WERI-Rb-1 (cell line): ENCODE results near the gene ACR.
A peak's percentile ranks its signal among the peaks of the same experiment; 100 is the strongest.

Experiments used
- DNase-seq: peaks from one replicate; pipeline ENCODE4 v3.0.0-alpha.2; 2020
- H3K27ac ChIP-seq: fragments of 250-450 bp; sonication (Bioruptor Pico); 2 replicates; pipeline ENCODE4 v1.5.1; 2020; ENCODE audit warnings: mild to moderate bottlenecking, moderate library complexity
- H3K27me3 ChIP-seq: fragments of 250-450 bp; sonication (Bioruptor Pico); 2 replicates; pipeline ENCODE4 v1.5.1; 2021; ENCODE audit warnings: mild to moderate bottlenecking, low read depth, moderate library complexity; ENCODE audit not compliant: insufficient read depth, severe bottlenecking
- H3K36me3 ChIP-seq: fragments of 250-450 bp; sonication (Bioruptor Pico); 2 replicates; pipeline ENCODE4 v1.5.1; 2020; ENCODE audit warnings: mild to moderate bottlenecking, moderate library complexity
- H3K4me3 ChIP-seq: 2 replicates; pipeline ENCODE4 v1.5.1; 2011; ENCODE audit warnings: low read depth, mild to moderate bottlenecking, control low read depth, low read length
- H3K9me3 ChIP-seq: fragments of 250-450 bp; sonication (Bioruptor Pico); 2 replicates; pipeline ENCODE4 v1.5.1; 2021; ENCODE audit warnings: mild to moderate bottlenecking, moderate library complexity; ENCODE audit not compliant: severe bottlenecking
- CTCF ChIP-seq: IDR thresholded peaks from 2 replicates; pipeline ENCODE4 v1.5.1; 2011; ENCODE audit warnings: low read depth, mild to moderate bottlenecking, control low read depth, inconsistent platforms, low read length

The ACR gene

GRCh38 chr22:50698546-50698945, 39.5 kb upstream of the ACR start:
- H3K27ac ChIP-seq: no peak overlapping the region

GRCh38 chr22:50699001-50699755, 38.8 kb upstream of the ACR start:
- no peak for DNase-seq
- no peaks in the 10 kb centered on the region; the same call in 1 of the 2 replicates for H3K36me3 ChIP-seq
- no peak for TF ChIP-seq CTCF
- no peaks in the 10 kb centered on the region for H3K9me3 ChIP-seq
- no peak overlapping the region for H3K27ac ChIP-seq
- no peaks in the 10 kb centered on the region for H3K27me3 ChIP-seq
- no peak overlapping the region for H3K4me3 ChIP-seq

More at GRCh38 chr22:50698546-50698945, 39.5 kb upstream of the ACR start:
- no peak overlapping the region for H3K4me3 ChIP-seq
- no peak for DNase-seq
- H3K27me3 ChIP-seq: no peaks in the 10 kb centered on the region
- H3K36me3 ChIP-seq: no peaks in the 10 kb centered on the region; the same call in 1 of the 2 replicates
- no peak for TF ChIP-seq CTCF
- no peaks in the 10 kb centered on the region for H3K9me3 ChIP-seq

- peak; percentile 54 for DNase-seq
Observed at GRCh38 chr22:50699756-50700386, 38.1 kb upstream of the ACR start.

GRCh38 chr22:50700387-50701075, 37.5 kb upstream of the ACR start:
- H3K27me3 ChIP-seq: no peaks in the 10 kb centered on the region
- no peak overlapping the region for H3K4me3 ChIP-seq
- DNase-seq: no peak
- no peak for TF ChIP-seq CTCF
- no peaks in the 10 kb centered on the region for H3K9me3 ChIP-seq
- H3K27ac ChIP-seq: no peak overlapping the region
- H3K36me3 ChIP-seq: peaks cover 5% of the 10 kb centered on the region; the same call in 1 of the 2 replicates

More at GRCh38 chr22:50699756-50700386, 38.1 kb upstream of the ACR start:
- no peaks in the 10 kb centered on the region for H3K9me3 ChIP-seq
- H3K4me3 ChIP-seq: no peak overlapping the region
- peaks cover 2% of the 10 kb centered on the region; the same call in 1 of the 2 replicates for H3K36me3 ChIP-seq
- no peaks in the 10 kb centered on the region for H3K27me3 ChIP-seq
- TF ChIP-seq CTCF: peak; percentile 71
- H3K27ac ChIP-seq: no peak overlapping the region

- H3K9me3 ChIP-seq: no peaks in the 10 kb centered on the region
- H3K36me3 ChIP-seq: peaks cover 5% of the 10 kb centered on the region; the same call in 1 of the 2 replicates
- H3K4me3 ChIP-seq: no peak overlapping the region
- no peak for TF ChIP-seq CTCF
- no peak overlapping the region for H3K27ac ChIP-seq
- no peak for DNase-seq
- H3K27me3 ChIP-seq: no peaks in the 10 kb centered on the region
Observed at GRCh38 chr22:50701076-50701419, 37.0 kb upstream of the ACR start.
